NCI-H526 treated with DMSO at 0.1 percent for 48 hours (cell line): ENCODE results near the gene USP17L21.
"Not testable (repeated sequence)": the region's sequence is repeated elsewhere in the genome, so short reads cannot be mapped to it uniquely, and the experiment has no call there.

Experiments
- DNase-seq: peaks from one replicate; lab custom pipeline; 2025; lab: John Stamatoyannopoulos, UW

Gene USP17L21, protein sequence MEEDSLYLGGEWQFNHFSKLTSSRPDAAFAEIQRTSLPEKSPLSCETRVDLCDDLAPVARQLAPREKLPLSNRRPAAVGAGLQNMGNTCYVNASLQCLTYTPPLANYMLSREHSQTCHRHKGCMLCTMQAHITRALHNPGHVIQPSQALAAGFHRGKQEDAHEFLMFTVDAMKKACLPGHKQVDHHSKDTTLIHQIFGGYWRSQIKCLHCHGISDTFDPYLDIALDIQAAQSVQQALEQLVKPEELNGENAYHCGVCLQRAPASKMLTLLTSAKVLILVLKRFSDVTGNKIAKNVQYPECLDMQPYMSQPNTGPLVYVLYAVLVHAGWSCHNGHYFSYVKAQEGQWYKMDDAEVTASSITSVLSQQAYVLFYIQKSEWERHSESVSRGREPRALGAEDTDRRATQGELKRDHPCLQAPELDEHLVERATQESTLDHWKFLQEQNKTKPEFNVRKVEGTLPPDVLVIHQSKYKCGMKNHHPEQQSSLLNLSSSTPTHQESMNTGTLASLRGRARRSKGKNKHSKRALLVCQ

DNA sequence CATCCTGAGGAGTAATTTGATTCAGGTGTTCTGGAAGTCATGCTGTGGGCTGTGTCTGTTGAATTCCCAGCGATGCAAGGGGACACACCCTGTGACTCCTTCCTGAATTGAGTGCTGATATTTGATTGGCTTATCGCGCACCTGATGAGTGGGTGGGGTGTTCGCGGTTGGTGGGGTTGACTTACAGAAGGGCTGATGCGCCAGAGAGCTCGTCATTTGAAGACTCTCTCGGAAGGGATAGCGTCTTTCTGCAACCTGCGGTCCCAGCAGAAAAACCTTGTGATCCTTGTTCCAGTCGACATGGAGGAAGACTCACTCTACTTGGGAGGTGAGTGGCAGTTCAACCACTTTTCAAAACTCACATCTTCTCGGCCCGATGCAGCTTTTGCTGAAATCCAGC lies at the start of gene USP17L21:
Gene USP17L21 (plus strand): TSS at position 301 of the 400 bp plus-strand sequence. CDS start 0 bp downstream, at position 301.
- not testable (repeated sequence) for DNase-seq

DNA sequence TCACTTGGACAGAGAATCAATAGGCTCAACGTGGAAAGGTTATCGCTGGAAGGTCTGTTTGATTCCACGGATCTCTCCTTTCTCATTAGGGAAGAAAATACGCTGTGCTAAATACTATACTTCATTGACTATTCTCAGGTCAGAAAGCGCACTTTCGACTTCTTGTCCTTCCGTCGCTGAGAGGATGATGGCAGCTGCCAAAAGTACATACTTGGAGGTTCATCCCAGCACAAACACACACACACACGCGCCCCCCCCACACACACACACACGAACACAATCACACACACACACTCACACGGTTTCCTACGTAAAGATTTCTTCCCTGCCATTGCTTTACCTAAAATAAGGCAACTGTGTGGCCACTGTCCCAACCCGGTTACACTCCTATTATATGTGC lies 48.0 kb upstream of the USP17L21 start:
- DNase-seq: not testable (repeated sequence)

DNA sequence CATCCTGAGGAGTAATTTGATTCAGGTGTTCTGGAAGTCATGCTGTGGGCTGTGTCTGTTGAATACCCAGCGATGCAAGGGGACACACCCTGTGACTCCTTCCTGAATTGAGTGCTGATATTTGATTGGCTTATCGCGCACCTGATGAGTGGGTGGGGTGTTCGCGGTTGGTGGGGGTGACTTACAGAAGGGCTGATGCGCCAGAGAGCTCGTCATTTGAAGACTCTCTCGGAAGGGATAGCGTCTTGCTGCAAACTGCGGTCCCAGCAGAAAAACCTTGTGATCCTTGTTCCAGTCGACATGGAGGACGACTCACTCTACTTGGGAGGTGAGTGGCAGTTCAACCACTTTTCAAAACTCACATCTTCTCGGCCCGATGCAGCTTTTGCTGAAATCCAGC lies 47.6 kb upstream of the USP17L21 start, which contains the start of gene USP17L11:
Gene USP17L11 (plus strand): TSS at position 301 of the 400 bp plus-strand sequence. CDS start 0 bp downstream, at position 301.
- DNase-seq: not testable (repeated sequence)

DNA sequence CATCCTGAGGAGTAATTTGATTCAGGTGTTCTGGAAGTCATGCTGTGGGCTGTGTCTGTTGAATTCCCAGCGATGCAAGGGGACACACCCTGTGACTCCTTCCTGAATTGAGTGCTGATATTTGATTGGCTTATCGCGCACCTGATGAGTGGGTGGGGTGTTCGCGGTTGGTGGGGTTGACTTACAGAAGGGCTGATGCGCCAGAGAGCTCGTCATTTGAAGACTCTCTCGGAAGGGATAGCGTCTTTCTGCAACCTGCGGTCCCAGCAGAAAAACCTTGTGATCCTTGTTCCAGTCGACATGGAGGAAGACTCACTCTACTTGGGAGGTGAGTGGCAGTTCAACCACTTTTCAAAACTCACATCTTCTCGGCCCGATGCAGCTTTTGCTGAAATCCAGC lies 42.8 kb upstream of the USP17L21 start, which contains the start of gene USP17L12:
Gene USP17L12 (plus strand): TSS at position 301 of the 400 bp plus-strand sequence. CDS start 0 bp downstream, at position 301.
- DNase-seq: not testable (repeated sequence)

DNA sequence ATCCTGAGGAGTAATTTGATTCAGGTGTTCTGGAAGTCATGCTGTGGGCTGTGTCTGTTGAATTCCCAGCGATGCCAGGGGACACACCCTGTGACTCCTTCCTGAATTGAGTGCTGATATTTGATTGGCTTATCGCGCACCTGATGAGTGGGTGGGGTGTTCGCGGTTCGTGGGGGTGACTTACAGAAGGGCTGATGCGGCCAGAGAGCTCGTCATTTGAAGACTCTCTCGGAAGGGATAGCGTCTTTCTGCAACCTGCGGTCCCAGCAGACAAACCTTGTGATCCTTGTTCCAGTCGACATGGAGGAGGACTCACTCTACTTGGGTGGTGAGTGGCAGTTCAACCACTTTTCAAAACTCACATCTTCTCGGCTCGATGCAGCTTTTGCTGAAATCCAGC lies 38.1 kb upstream of the USP17L21 start, which contains the start of gene USP17L13:
Gene USP17L13 (plus strand): TSS at position 301 of the 400 bp plus-strand sequence. CDS start 0 bp downstream, at position 301.
- DNase-seq: not testable (repeated sequence)

DNA sequence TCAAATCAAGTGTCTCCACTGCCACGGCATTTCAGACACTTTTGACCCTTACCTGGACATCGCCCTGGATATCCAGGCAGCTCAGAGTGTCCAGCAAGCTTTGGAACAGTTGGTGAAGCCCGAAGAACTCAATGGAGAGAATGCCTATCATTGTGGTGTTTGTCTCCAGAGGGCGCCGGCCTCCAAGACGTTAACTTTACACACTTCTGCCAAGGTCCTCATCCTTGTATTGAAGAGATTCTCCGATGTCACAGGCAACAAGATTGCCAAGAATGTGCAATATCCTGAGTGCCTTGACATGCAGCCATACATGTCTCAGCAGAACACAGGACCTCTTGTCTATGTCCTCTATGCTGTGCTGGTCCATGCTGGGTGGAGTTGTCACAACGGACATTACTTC lies 32.4 kb upstream of the USP17L21 start:
- not testable (repeated sequence) for DNase-seq

DNA sequence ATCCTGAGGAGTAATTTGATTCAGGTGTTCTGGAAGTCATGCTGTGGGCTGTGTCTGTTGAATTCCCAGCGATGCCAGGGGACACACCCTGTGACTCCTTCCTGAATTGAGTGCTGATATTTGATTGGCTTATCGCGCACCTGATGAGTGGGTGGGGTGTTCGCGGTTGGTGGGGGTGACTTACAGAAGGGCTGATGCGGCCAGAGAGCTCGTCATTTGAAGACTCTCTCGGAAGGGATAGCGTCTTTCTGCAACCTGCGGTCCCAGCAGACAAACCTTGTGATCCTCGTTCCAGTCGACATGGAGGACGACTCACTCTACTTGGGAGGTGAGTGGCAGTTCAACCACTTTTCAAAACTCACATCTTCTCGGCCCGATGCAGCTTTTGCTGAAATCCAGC lies 28.6 kb upstream of the USP17L21 start, which contains the start of gene USP17L15:
Gene USP17L15 (plus strand): TSS at position 301 of the 400 bp plus-strand sequence. CDS start 0 bp downstream, at position 301.
- not testable (repeated sequence) for DNase-seq

DNA sequence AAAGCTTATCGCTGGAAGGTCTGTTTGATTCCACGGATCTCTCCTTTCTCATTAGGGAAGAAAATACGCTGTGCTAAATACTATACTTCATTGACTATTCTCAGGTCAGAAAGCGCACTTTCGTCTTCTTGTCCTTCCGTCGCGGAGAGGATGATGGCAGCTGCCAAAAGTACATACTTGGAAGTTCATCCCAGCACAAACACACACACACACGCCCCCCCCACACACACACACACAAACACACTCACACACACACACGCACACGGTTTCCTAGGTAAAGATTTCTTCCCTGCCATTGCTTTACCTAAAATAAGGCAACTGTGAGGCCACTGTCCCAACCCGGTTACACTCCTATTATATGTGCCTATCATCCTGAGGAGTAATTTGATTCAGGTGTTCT lies 24.2 kb upstream of the USP17L21 start:
- DNase-seq: not testable (repeated sequence)

DNA sequence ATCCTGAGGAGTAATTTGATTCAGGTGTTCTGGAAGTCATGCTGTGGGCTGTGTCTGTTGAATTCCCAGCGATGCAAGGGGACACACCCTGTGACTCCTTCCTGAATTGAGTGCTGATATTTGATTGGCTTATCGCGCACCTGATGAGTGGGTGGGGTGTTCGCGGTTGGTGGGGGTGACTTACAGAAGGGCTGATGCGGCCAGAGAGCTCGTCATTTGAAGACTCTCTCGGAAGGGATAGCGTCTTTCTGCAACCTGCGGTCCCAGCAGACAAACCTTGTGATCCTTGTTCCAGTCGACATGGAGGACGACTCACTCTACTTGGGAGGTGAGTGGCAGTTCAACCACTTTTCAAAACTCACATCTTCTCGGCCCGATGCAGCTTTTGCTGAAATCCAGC lies 19.1 kb upstream of the USP17L21 start, which contains the start of gene USP17L17:
Gene USP17L17 (plus strand): TSS at position 301 of the 400 bp plus-strand sequence. CDS start 0 bp downstream, at position 301.
- not testable (repeated sequence) for DNase-seq

DNA sequence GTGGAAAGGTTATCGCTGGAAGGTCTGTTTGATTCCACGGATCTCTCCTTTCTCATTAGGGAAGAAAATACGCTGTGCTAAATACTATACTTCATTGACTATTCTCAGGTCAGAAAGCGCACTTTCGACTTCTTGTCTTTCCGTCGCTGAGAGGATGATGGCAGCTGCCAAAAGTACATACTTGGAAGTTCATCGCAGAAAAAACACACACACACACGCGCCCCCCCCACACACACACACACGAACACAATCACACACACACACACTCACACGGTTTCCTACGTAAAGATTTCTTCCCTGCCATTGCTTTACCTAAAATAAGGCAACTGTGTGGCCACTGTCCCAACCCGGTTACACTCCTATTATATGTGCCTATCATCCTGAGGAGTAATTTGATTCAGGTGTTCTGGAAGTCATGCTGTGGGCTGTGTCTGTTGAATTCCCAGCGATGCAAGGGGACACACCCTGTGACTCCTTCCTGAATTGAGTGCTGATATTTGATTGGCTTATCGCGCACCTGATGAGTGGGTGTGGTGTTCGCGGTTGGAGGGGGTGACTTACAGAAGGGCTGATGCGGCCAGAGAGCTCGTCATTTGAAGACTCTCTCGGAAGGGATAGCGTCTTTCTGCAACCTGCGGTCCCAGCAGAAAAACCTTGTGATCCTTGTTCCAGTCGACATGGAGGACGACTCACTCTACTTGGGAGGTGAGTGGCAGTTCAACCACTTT lies 14.6 kb upstream of the USP17L21 start, which contains the start of gene USP17L18:
Gene USP17L18 (plus strand): TSS at position 678 of the 728 bp plus-strand sequence. CDS start 0 bp downstream, at position 678.
- not testable (repeated sequence) for DNase-seq

DNA sequence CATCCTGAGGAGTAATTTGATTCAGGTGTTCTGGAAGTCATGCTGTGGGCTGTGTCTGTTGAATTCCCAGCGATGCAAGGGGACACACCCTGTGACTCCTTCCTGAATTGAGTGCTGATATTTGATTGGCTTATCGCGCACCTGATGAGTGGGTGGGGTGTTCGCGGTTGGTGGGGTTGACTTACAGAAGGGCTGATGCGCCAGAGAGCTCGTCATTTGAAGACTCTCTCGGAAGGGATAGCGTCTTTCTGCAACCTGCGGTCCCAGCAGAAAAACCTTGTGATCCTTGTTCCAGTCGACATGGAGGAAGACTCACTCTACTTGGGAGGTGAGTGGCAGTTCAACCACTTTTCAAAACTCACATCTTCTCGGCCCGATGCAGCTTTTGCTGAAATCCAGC lies 9.6 kb upstream of the USP17L21 start, which contains the start of gene USP17L19:
Gene USP17L19 (plus strand): TSS at position 301 of the 400 bp plus-strand sequence. CDS start 0 bp downstream, at position 301.
- DNase-seq: not testable (repeated sequence)

DNA sequence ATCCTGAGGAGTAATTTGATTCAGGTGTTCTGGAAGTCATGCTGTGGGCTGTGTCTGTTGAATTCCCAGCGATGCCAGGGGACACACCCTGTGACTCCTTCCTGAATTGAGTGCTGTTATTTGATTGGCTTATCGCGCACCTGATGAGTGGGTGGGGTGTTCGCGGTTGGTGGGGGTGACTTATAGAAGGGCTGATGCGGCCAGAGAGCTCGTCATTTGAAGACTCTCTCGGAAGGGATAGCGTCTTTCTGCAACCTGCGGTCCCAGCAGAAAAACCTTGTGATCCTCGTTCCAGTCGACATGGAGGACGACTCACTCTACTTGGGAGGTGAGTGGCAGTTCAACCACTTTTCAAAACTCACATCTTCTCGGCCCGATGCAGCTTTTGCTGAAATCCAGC lies 4.8 kb upstream of the USP17L21 start, which contains the start of gene USP17L20:
Gene USP17L20 (plus strand): TSS at position 301 of the 400 bp plus-strand sequence. CDS start 0 bp downstream, at position 301.
- DNase-seq: not testable (repeated sequence)

DNA sequence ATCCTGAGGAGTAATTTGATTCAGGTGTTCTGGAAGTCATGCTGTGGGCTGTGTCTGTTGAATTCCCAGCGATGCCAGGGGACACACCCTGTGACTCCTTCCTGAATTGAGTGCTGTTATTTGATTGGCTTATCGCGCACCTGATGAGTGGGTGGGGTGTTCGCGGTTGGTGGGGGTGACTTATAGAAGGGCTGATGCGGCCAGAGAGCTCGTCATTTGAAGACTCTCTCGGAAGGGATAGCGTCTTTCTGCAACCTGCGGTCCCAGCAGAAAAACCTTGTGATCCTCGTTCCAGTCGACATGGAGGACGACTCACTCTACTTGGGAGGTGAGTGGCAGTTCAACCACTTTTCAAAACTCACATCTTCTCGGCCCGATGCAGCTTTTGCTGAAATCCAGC lies 4.6 kb downstream of the USP17L21 start, which contains the start of gene USP17L22:
Gene USP17L22 (plus strand): TSS at position 301 of the 400 bp plus-strand sequence. CDS start 0 bp downstream, at position 301.
- not testable (repeated sequence) for DNase-seq

DNA sequence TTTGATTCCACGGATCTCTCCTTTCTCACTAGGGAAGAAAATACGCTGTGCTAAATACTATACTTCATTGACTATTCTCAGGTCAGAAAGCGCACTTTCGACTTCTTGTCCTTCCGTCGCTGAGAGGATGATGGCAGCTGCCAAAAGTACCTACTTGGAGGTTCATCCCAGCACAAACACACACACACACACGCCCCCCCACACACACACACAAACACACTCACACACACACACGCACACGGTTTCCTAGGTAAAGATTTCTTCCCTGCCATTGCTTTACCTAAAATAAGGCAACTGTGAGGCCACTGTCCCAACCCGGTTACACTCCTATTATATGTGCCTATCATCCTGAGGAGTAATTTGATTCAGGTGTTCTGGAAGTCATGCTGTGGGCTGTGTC lies 9.0 kb downstream of the USP17L21 start:
- DNase-seq: not testable (repeated sequence)
